GM19193 (cell line): ENCODE results near the gene ATP8A1.

Source experiments
- POLR2A ChIP-seq: IDR thresholded peaks from 4 replicates; pipeline ENCODE4 v1.6.1; 2011; ENCODE audit not compliant: insufficient read depth, insufficient read length; ENCODE audit errors: extremely low read depth

ATP8A1 gene

DNA sequence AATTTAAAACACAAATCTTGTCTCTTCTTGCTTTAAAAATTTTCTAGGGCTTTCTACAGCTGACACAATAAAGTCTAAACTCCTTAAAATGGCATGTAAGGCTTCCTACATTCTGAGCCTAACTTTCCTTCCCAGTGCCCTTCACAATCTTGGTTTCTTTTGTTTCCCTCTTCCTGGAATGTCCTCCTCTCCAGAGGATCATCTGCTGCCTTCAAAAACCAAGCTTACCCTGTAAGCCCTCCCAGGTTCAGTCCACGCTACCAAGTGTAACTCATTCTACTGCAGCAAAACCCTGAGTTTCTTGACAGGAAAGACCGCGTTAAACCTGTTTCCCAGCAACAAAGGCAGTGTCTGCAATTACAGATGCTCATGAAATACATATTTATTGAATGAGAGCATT lies 168.4 kb downstream of the ATP8A1 start:
- TF ChIP-seq POLR2A = no peak

GRCh38 chr4:42488114-42488513 lies 168.8 kb downstream of the ATP8A1 start:
- no peak for TF ChIP-seq POLR2A

- no peak for TF ChIP-seq POLR2A
Measured at GRCh38 chr4:42487230-42487629, 169.7 kb downstream of the ATP8A1 start.

DNA sequence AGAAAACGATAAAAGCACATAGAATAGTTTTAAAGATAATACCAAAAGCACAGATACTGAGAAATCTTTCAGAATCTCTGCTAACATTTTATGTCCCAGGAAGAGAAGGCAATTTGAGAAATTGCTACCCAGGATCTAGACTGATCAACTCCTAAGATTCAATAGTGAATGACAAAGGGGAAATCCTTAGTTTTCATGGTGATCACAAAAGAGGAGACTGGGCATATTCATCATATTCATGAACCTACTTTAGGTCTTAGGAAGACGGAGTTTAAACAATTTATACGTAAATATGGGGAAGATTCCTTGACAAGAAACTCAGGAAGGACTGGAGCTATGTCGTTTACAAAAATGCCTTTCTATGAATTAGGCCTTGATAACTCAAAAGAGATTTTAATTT lies 172.3 kb downstream of the ATP8A1 start:
- TF ChIP-seq POLR2A = no peak

- TF ChIP-seq POLR2A = no peak
Measured at GRCh38 chr4:42483426-42484379, 173.2 kb downstream of the ATP8A1 start.

DNA sequence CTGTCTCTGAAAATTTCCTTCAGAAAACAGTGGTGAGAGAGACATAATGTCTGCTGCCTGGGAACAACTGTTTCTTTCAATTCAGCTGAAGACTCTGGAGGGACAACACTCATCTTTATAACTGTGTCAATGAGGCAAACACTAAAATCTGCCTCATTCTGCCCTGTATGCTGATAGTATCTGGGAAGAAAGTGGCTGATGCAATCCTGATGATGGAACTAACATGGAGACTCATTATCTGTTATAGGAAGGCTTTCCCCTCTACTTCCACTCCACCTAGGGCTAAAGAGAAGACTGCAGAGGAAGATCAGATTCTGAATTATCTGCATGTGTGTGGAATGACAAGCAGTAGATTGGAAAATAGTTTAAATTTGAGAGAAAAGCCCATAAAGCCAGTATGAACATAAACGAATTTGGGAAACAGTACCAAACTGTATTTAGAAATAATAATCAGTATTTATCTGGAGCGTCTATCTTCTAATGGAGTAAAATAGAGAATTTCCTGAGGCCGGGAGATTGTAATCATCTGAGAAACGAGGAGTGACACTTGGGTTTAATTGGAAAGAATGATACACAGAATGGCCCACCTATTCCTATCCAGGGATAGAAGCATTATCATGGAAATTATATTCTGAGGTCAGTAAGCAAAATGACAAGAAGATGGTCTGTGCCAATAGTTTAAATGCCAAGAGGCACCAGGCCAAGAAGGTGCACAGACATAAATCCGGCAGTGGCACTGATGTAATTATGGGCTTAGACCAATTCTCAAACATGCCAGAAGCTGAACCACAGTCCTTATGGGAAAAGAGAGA lies 174.2 kb downstream of the ATP8A1 start:
- no peak for TF ChIP-seq POLR2A

- TF ChIP-seq POLR2A = no peak
Measured at GRCh38 chr4:42480717-42481116, 176.2 kb downstream of the ATP8A1 start.

- no peak for TF ChIP-seq POLR2A
Measured at GRCh38 chr4:42480281-42480680, 176.6 kb downstream of the ATP8A1 start.

DNA sequence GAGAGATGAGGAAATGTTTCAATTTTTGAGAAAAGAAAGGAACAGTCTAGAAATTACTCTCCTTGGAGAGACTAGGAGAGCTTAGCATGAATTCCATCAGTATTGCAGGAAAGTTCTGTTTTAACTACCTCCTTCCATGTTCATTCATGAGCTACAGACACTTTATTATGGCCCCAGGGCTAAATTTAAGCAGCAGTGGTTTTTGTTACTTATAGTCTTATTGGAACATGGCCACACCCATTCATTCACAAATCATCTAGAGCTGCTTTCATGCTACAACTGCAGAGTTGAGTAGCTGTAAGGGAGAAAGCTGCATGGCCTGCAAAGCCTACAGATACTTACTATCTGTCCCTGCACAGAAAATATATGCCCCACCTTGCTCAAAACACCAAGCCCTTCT lies 178.0 kb downstream of the ATP8A1 start:
- TF ChIP-seq POLR2A = no peak

- TF ChIP-seq POLR2A = no peak
Measured at GRCh38 chr4:42478509-42478908, 178.4 kb downstream of the ATP8A1 start.

GRCh38 chr4:42474406-42474805 lies 182.5 kb downstream of the ATP8A1 start:
- TF ChIP-seq POLR2A = no peak

- TF ChIP-seq POLR2A = no peak
Measured at GRCh38 chr4:42473071-42473684, 183.7 kb downstream of the ATP8A1 start.

GRCh38 chr4:42471896-42472295 lies 185.0 kb downstream of the ATP8A1 start:
- TF ChIP-seq POLR2A = no peak

DNA sequence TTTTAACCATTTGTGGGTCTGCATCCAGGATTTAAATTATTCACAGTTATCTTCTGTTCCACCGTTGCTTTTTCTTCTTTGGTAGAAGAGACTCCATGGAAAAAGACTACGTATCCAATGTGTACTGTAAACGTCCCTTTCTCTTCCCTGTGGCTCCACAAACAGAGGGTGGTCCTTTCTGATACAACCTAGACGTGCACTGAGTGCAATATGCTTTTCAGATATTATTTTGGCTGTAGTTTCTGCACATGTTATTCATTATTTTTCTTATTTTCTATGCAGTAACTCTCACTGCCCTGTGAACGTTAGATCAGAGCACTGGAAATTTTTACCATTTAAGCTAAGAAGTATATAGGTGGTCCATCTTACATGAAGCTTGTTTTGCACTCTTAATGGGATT lies 186.9 kb downstream of the ATP8A1 start:
- no peak for TF ChIP-seq POLR2A

DNA sequence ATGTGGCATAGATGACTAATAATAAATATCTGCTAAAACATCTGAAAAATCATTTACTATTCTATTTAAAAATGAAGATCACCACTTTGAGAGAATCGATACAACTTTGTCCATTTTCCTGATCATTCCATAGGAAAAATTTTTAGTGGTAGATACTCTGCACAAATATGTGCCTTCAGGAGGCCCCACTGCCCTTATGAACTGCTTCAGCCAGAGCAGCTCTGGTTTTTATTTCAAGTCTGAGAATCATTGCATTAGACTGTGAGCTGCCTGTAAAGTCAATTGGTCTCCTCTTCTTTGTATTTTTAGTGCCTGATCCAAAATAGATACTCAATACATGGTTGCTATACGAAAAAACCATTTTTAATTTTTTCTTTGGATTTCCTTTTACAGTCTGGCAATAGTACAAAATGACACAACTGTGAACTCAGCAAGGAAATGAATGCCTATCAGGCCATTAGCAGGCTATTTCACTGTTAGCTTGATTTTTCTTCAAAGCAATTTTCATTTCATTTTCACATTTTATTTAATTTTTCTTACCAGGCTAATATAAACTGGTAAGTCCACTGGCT lies 190.5 kb downstream of the ATP8A1 start:
- TF ChIP-seq POLR2A = no peak
